ENCODE data around the gene LRRC32. TPM values are rescaled to one million over a fixed set of nuclear protein-coding genes. Genes with fewer than 3 reads are reported as not detected.

LRRC32 gene
- total RNA-seq (15.4 and 19.2 TPM in 2 replicates), polyA plus RNA-seq (18.9 and 103 TPM in 2 replicates), polyA minus RNA-seq (ENCODE audit: low replicate concordance) (79.7 and 528 TPM in 2 replicates)
- 39.6 and 236 TPM in 2 replicates for polyA plus RNA-seq (2012)

- peaks cover 36% of the 10 kb centered on the region for H3K79me2 ChIP-seq (ENCODE audit: control insufficient read depth, insufficient read depth, low read length)
- H3K4me1 ChIP-seq (ENCODE audit: control insufficient read depth, extremely low read depth, insufficient read depth, low read length): peaks cover 4% of the 10 kb centered on the region
- H3K9me3 ChIP-seq (ENCODE audit: control insufficient read depth, insufficient read depth, low read depth, low read length): no peaks in the 10 kb centered on the region
- no peak for TF ChIP-seq EZH2 (IDR thresholded peaks at IDR 0.05; ENCODE audit: low read length, missing control alignments)
- TF ChIP-seq CTCF (conservative IDR thresholded peaks at IDR 0.05 in 1 of 2, IDR thresholded peaks at IDR 0.05 in 1 of 2; ENCODE audit: low read depth in 1 of 2, low read length in 2 of 2): no peak
- peak within 1 kb of the TSS; percentile 63 for H3K27ac ChIP-seq (ENCODE audit: insufficient read depth, low read length)
- H3K9ac ChIP-seq (ENCODE audit: insufficient read depth, low read length): peak within 1 kb of the TSS; percentile 58
- DNase-seq (ENCODE audit: low read depth in 2 of 2): peak in 1 of 2 donors; percentile 11
- no peaks in the 10 kb centered on the region for H4K20me1 ChIP-seq (ENCODE audit: control insufficient read depth, extremely low read depth, insufficient read depth, low read length)
- H3K4me2 ChIP-seq (ENCODE audit: extremely low read depth, insufficient read depth, low read length): peak within 1 kb of the TSS; percentile 75
- H3K4me3 ChIP-seq (replicated peaks in 1 of 4; ENCODE audit: control extremely low read depth in 1 of 4, insufficient read depth in 1 of 4, low read depth in 3 of 4, low read length in 4 of 4): peak within 1 kb of the TSS; percentile 45 to 68 (median 56)
- no peaks in the 10 kb centered on the region for H3K36me3 ChIP-seq (ENCODE audit: control insufficient read depth, insufficient read depth, low read length)
- H2AFZ ChIP-seq (ENCODE audit: low read length): peak within 1 kb of the TSS; percentile 11
- H3K27me3 ChIP-seq (ENCODE audit: control insufficient read depth, insufficient read depth, low read length): peaks cover 4% of the 10 kb centered on the region
These were observed at the start of gene LRRC32 for GRCh38 chr11:76670485-76671236. Gene LRRC32 (minus strand): TSS chr11:76670747. CDS start chr11:76665954, 4,793 bp downstream.

- Histone ChIP-seq H4K20me1 (ENCODE audit: control insufficient read depth, extremely low read depth, insufficient read depth, low read length) (no peaks in the 10 kb centered on the region), H3K79me2 (ENCODE audit: control insufficient read depth, insufficient read depth, low read length) (no peaks in the 10 kb centered on the region), H3K9ac (ENCODE audit: insufficient read depth, low read length) (no peak overlapping the region), H3K4me1 (ENCODE audit: control insufficient read depth, extremely low read depth, insufficient read depth, low read length) (no peaks in the 10 kb centered on the region), H2AFZ (ENCODE audit: low read length) (no peak overlapping the region), H3K36me3 (ENCODE audit: control insufficient read depth, insufficient read depth, low read length) (no peaks in the 10 kb centered on the region), H3K4me3 (replicated peaks in 1 of 4; ENCODE audit: control extremely low read depth in 1 of 4, insufficient read depth in 1 of 4, low read depth in 3 of 4, low read length in 4 of 4) (no peak overlapping the region), H3K9me3 (ENCODE audit: control insufficient read depth, insufficient read depth, low read depth, low read length) (no peaks in the 10 kb centered on the region), H3K27me3 (ENCODE audit: control insufficient read depth, insufficient read depth, low read length) (peaks cover 9% of the 10 kb centered on the region), H3K4me2 (ENCODE audit: extremely low read depth, insufficient read depth, low read length) (no peak overlapping the region), H3K27ac (ENCODE audit: insufficient read depth, low read length) (no peak overlapping the region)
- no peak for TF ChIP-seq EZH2 (IDR thresholded peaks at IDR 0.05; ENCODE audit: low read length, missing control alignments)
- TF ChIP-seq CTCF (conservative IDR thresholded peaks at IDR 0.05 in 1 of 2, IDR thresholded peaks at IDR 0.05 in 1 of 2; ENCODE audit: low read depth in 1 of 2, low read length in 2 of 2): no peak
- no peak for DNase-seq (ENCODE audit: low read depth in 2 of 2)
These were observed 49.1 kb upstream of the LRRC32 start for GRCh38 chr11:76719686-76720085.

- Histone ChIP-seq H3K4me3 (replicated peaks in 1 of 4; ENCODE audit: control extremely low read depth in 1 of 4, insufficient read depth in 1 of 4, low read depth in 3 of 4, low read length in 4 of 4) (no peak overlapping the region), H2AFZ (ENCODE audit: low read length) (no peak overlapping the region), H3K9me3 (ENCODE audit: control insufficient read depth, insufficient read depth, low read depth, low read length) (no peaks in the 10 kb centered on the region), H4K20me1 (ENCODE audit: control insufficient read depth, extremely low read depth, insufficient read depth, low read length) (no peaks in the 10 kb centered on the region), H3K36me3 (ENCODE audit: control insufficient read depth, insufficient read depth, low read length) (no peaks in the 10 kb centered on the region), H3K4me1 (ENCODE audit: control insufficient read depth, extremely low read depth, insufficient read depth, low read length) (no peaks in the 10 kb centered on the region), H3K27ac (ENCODE audit: insufficient read depth, low read length) (no peak overlapping the region), H3K27me3 (ENCODE audit: control insufficient read depth, insufficient read depth, low read length) (peaks cover 9% of the 10 kb centered on the region), H3K4me2 (ENCODE audit: extremely low read depth, insufficient read depth, low read length) (no peak overlapping the region), H3K9ac (ENCODE audit: insufficient read depth, low read length) (no peak overlapping the region), H3K79me2 (ENCODE audit: control insufficient read depth, insufficient read depth, low read length) (no peaks in the 10 kb centered on the region)
- TF ChIP-seq CTCF (conservative IDR thresholded peaks at IDR 0.05 in 1 of 2, IDR thresholded peaks at IDR 0.05 in 1 of 2; ENCODE audit: low read depth in 1 of 2, low read length in 2 of 2) (no peak), EZH2 (IDR thresholded peaks at IDR 0.05; ENCODE audit: low read length, missing control alignments) (no peak)
- no peak for DNase-seq (ENCODE audit: low read depth in 2 of 2)
These were observed 48.7 kb upstream of the LRRC32 start for GRCh38 chr11:76719281-76719680.
